ENCODE measurements around the gene CXCL3. TPM values are rescaled to one million over a fixed set of nuclear protein-coding genes. Genes with fewer than 3 reads are reported as not detected.

The CXCL3 gene
- total RNA-seq, 1 donor from 2014 or later: 0.30 TPM

- TF ChIP-seq, protein P1, sequence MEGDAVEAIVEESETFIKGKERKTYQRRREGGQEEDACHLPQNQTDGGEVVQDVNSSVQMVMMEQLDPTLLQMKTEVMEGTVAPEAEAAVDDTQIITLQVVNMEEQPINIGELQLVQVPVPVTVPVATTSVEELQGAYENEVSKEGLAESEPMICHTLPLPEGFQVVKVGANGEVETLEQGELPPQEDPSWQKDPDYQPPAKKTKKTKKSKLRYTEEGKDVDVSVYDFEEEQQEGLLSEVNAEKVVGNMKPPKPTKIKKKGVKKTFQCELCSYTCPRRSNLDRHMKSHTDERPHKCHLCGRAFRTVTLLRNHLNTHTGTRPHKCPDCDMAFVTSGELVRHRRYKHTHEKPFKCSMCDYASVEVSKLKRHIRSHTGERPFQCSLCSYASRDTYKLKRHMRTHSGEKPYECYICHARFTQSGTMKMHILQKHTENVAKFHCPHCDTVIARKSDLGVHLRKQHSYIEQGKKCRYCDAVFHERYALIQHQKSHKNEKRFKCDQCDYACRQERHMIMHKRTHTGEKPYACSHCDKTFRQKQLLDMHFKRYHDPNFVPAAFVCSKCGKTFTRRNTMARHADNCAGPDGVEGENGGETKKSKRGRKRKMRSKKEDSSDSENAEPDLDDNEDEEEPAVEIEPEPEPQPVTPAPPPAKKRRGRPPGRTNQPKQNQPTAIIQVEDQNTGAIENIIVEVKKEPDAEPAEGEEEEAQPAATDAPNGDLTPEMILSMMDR (IDR thresholded peaks at IDR 0.05; ENCODE audit: borderline replicate concordance): no peak
- Histone ChIP-seq H3K4me3 (no peak overlapping the region), H3K36me3 (no peaks in the 10 kb centered on the region), H3K4me1 (no peaks in the 10 kb centered on the region), H3K9me3 (replicated peaks) (peaks cover 38% of the 10 kb centered on the region), H3K27me3 (ENCODE audit: low read depth) (no peaks in the 10 kb centered on the region), H3K27ac (replicated peaks) (no peak overlapping the region)
- no peak for DNase-seq
- intact Hi-C loops (cut with micrococcal nuclease): no loop called here
Observed at GRCh38 chr4:74028504-74028903, 10.0 kb downstream of the CXCL3 start.

DNA sequence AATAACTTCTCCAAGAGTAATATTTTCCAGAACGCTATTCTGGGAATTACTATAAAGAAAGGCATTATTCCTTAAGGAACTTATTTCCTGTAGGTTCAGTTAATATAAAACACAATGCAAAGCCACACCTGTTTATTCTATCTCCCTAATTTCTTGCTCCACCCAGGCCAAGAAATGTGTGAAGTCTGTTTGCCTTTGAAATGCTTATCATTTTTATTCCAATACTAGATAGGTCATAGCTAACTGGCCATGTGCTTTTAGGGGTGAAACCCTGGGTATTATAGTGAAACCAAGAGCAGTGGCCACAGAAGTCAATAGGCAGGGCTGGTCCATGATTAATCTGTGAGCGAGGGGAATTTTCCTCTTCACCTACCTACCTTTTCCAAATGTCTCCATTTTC, 14.8 kb downstream of the CXCL3 start:
- TF ChIP-seq, protein P1 (IDR thresholded peaks at IDR 0.05; ENCODE audit: borderline replicate concordance): no peak
- no peaks in the 10 kb centered on the region for H3K4me1 ChIP-seq
- H3K36me3 ChIP-seq: no peaks in the 10 kb centered on the region
- no peak for DNase-seq
- H3K4me3 ChIP-seq: no peak overlapping the region
- peaks cover 31% of the 10 kb centered on the region for H3K9me3 ChIP-seq (replicated peaks)
- H3K27me3 ChIP-seq (ENCODE audit: low read depth): no peaks in the 10 kb centered on the region
- no peak overlapping the region for H3K27ac ChIP-seq (replicated peaks)
- intact Hi-C loops (cut with micrococcal nuclease): no loop called here

GRCh38 chr4:74021601-74022000, 16.9 kb downstream of the CXCL3 start:
- H3K36me3 ChIP-seq: no peaks in the 10 kb centered on the region
- intact Hi-C loops (cut with micrococcal nuclease): no loop called here
- no peak overlapping the region for H3K4me3 ChIP-seq

DNA sequence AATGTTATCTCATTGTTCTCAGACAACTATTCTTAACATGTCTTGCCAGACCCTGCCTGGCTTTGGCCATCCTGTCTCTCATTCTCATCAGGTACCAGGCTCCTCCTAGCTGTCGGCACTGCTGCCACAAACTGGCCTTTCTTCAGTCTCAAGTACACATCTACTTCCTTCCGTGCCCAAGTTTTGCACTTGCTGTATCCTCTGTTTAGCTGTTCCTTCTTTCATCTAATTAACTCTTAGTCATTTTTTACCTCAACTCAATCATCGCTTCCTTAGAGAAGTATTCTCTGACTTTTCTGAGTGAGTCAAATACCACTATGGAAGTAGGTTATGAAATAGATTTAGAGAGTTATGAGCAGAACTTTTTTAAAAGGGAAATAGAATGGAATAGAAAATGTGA, 19.7 kb downstream of the CXCL3 start:
- no peaks in the 10 kb centered on the region for H3K4me1 ChIP-seq
- intact Hi-C loops (cut with micrococcal nuclease): no loop called here
- no peaks in the 10 kb centered on the region for H3K36me3 ChIP-seq
- TF ChIP-seq, protein P1 (IDR thresholded peaks at IDR 0.05; ENCODE audit: borderline replicate concordance): no peak
- no peak overlapping the region for H3K27ac ChIP-seq (replicated peaks)
- DNase-seq: no peak
- no peaks in the 10 kb centered on the region for H3K9me3 ChIP-seq (replicated peaks)
- no peak overlapping the region for H3K4me3 ChIP-seq
- no peaks in the 10 kb centered on the region for H3K27me3 ChIP-seq (ENCODE audit: low read depth)

More at GRCh38 chr4:74021601-74022000, 16.9 kb downstream of the CXCL3 start:
- no peaks in the 10 kb centered on the region for H3K4me1 ChIP-seq
- H3K27ac ChIP-seq (replicated peaks): no peak overlapping the region
- H3K9me3 ChIP-seq (replicated peaks): peaks cover 15% of the 10 kb centered on the region
- TF ChIP-seq, protein P1 (IDR thresholded peaks at IDR 0.05; ENCODE audit: borderline replicate concordance): no peak
- H3K27me3 ChIP-seq (ENCODE audit: low read depth): no peaks in the 10 kb centered on the region
- DNase-seq: no peak

DNA sequence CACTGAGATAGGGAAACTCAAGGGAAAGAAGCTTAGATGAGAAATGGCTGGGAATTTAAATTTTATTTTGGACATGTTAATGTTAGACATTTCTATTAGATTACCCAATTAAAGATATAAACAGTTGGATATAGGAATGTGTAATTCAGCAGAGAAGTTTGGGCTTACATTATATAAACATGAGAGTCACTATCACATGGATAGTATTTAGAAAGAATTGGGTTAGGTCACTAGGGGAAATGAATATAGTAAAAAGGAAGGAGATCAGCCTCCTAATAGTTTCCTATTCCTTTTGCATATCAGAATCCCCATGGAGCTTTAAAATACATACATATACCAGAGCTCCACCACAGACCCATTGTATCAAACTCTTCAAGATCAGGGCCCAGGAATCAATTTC, 20.4 kb downstream of the CXCL3 start:
- Histone ChIP-seq H3K4me3 (no peak overlapping the region), H3K9me3 (replicated peaks) (no peaks in the 10 kb centered on the region), H3K4me1 (no peaks in the 10 kb centered on the region), H3K27ac (replicated peaks) (no peak overlapping the region), H3K36me3 (no peaks in the 10 kb centered on the region), H3K27me3 (ENCODE audit: low read depth) (no peaks in the 10 kb centered on the region)
- intact Hi-C loops (cut with micrococcal nuclease): no loop called here
- TF ChIP-seq, protein P1 (IDR thresholded peaks at IDR 0.05; ENCODE audit: borderline replicate concordance): no peak
- no peak for DNase-seq

DNA sequence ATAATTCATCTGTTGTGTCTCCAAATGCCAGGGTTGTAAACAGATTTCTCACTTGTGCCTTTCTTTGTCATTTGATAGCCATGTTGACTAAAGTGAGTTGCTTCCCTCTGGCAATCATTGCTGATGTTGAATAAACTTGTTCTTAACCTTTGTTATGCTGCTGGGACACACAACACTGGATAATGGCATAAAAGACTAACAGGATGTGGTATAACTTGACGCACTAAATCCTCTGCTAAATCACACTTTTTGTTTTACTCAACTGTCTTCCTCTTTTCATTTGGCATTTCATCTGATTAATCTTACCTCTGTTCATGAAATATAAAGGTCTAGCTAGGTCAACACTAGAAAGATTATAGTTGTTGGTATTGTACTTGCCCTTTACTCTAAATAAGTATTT, 22.4 kb downstream of the CXCL3 start:
- H3K9me3 ChIP-seq (replicated peaks): no peaks in the 10 kb centered on the region
- no peak for DNase-seq
- no peaks in the 10 kb centered on the region for H3K36me3 ChIP-seq
- TF ChIP-seq, protein P1 (IDR thresholded peaks at IDR 0.05; ENCODE audit: borderline replicate concordance): no peak
- H3K4me3 ChIP-seq: no peak overlapping the region
- H3K27ac ChIP-seq (replicated peaks): no peak overlapping the region
- intact Hi-C loops (cut with micrococcal nuclease): no loop called here
- H3K27me3 ChIP-seq (ENCODE audit: low read depth): no peaks in the 10 kb centered on the region
- H3K4me1 ChIP-seq: no peaks in the 10 kb centered on the region

Data from left ventricle myocardium inferior (tissue), 1 donor.